HUES48 (cell line): ENCODE data around the gene SLC25A21.
"Not testable (repeated sequence)": the region's sequence is repeated elsewhere in the genome, so short reads cannot be mapped to it uniquely, and the experiment has no call there.

Source experiments
- H3K27ac ChIP-seq: one replicate; pipeline ENCODE4 v1.7.0; 2013; ENCODE audit warnings: low read depth, low read length, inconsistent platforms
- H3K27me3 ChIP-seq: 2 replicates; pipeline ENCODE4 v1.6.1; 2013; ENCODE audit warnings: mild to moderate bottlenecking, low read length; ENCODE audit not compliant: control insufficient read depth, insufficient read depth
- H3K36me3 ChIP-seq: 2 replicates; pipeline ENCODE4 v1.6.1; 2013; ENCODE audit warnings: low read length; ENCODE audit not compliant: control insufficient read depth, insufficient read depth
- H3K4me1 ChIP-seq: 2 replicates; pipeline ENCODE4 v1.6.1; 2013; ENCODE audit warnings: mild to moderate bottlenecking, low read length; ENCODE audit not compliant: control insufficient read depth, insufficient read depth
- H3K4me3 ChIP-seq: 2 replicates; pipeline ENCODE4 v1.5.1; 2013; ENCODE audit warnings: mild to moderate bottlenecking, low read depth, low read length
- H3K9ac ChIP-seq: 2 replicates; pipeline ENCODE4 v1.6.1; 2013; ENCODE audit warnings: mild to moderate bottlenecking, low read depth, low read length, moderate library complexity
- H3K9me3 ChIP-seq: 2 replicates; pipeline ENCODE4 v1.6.1; 2013; ENCODE audit warnings: low read length; ENCODE audit not compliant: control insufficient read depth, insufficient read depth

SLC25A21 gene

GRCh38 chr14:37201724-37202123 lies 29.3 kb upstream of the SLC25A21 start:
- Histone ChIP-seq H3K27me3 (no peaks in the 10 kb centered on the region), H3K27ac (no peak overlapping the region), H3K4me1 (peaks cover 14% of the 10 kb centered on the region; the same call in 1 of the 2 replicates), H3K4me3 (no peak overlapping the region), H3K9ac (no peak overlapping the region), H3K36me3 (no peaks in the 10 kb centered on the region), H3K9me3 (peaks cover 12% of the 10 kb centered on the region)

GRCh38 chr14:37198907-37199306 lies 26.5 kb upstream of the SLC25A21 start:
- peak overlapping the region; percentile 85 for H3K4me3 ChIP-seq
- no peak overlapping the region for H3K9ac ChIP-seq

GRCh38 chr14:37198273-37198598 lies 25.8 kb upstream of the SLC25A21 start:
- H3K27ac ChIP-seq = peak overlapping the region; percentile 70
- H3K9ac ChIP-seq = peak overlapping the region; percentile 80
- peak overlapping the region; percentile 85 for H3K4me3 ChIP-seq
- H3K36me3 ChIP-seq = no peaks in the 10 kb centered on the region
- H3K4me1 ChIP-seq = peaks cover 14% of the 10 kb centered on the region; the same call in 1 of the 2 replicates
- H3K9me3 ChIP-seq = no peaks in the 10 kb centered on the region
- no peaks in the 10 kb centered on the region for H3K27me3 ChIP-seq

More at GRCh38 chr14:37198907-37199306, 26.5 kb upstream of the SLC25A21 start:
- no peak overlapping the region for H3K27ac ChIP-seq
- H3K27me3 ChIP-seq = no peaks in the 10 kb centered on the region
- no peaks in the 10 kb centered on the region for H3K36me3 ChIP-seq
- peaks cover 14% of the 10 kb centered on the region; the same call in 1 of the 2 replicates for H3K4me1 ChIP-seq
- no peaks in the 10 kb centered on the region for H3K9me3 ChIP-seq

GRCh38 chr14:37197421-37198272 lies 25.2 kb upstream of the SLC25A21 start, which contains the start of gene MIPOL1:
Gene MIPOL1, plus strand, starts transcription at chr14:37197937. Its CDS starts 49,952 bp downstream, at chr14:37247889.
- Histone ChIP-seq H3K4me1 (peaks cover 14% of the 10 kb centered on the region; the same call in 1 of the 2 replicates), H3K27ac (peak within 1 kb of the TSS; percentile 70), H3K9ac (peak within 1 kb of the TSS; percentile 80), H3K36me3 (no peaks in the 10 kb centered on the region), H3K4me3 (peak within 1 kb of the TSS; percentile 85), H3K9me3 (no peaks in the 10 kb centered on the region), H3K27me3 (no peaks in the 10 kb centered on the region)

- Histone ChIP-seq H3K9ac (peak overlapping the region; percentile 80), H3K27ac (no peak overlapping the region)
Observed at GRCh38 chr14:37196604-37197420, 24.4 kb upstream of the SLC25A21 start.

GRCh38 chr14:37195327-37195726 lies 22.9 kb upstream of the SLC25A21 start:
- Histone ChIP-seq H3K9me3 (no peaks in the 10 kb centered on the region), H3K27me3 (no peaks in the 10 kb centered on the region), H3K9ac (no peak overlapping the region), H3K4me1 (peaks cover 6% of the 10 kb centered on the region; the same call in 1 of the 2 replicates), H3K36me3 (no peaks in the 10 kb centered on the region), H3K27ac (no peak overlapping the region), H3K4me3 (no peak overlapping the region)

More at GRCh38 chr14:37196604-37197420, 24.4 kb upstream of the SLC25A21 start:
- H3K27me3 ChIP-seq = no peaks in the 10 kb centered on the region
- no peaks in the 10 kb centered on the region for H3K36me3 ChIP-seq
- peak overlapping the region; percentile 85 for H3K4me3 ChIP-seq
- no peaks in the 10 kb centered on the region for H3K9me3 ChIP-seq
- peaks cover 8% of the 10 kb centered on the region; the same call in 1 of the 2 replicates for H3K4me1 ChIP-seq

GRCh38 chr14:37194698-37195097 lies 22.3 kb upstream of the SLC25A21 start:
- no peaks in the 10 kb centered on the region for H3K9me3 ChIP-seq
- H3K27me3 ChIP-seq = no peaks in the 10 kb centered on the region
- no peak overlapping the region for H3K9ac ChIP-seq
- no peaks in the 10 kb centered on the region for H3K36me3 ChIP-seq
- no peak overlapping the region for H3K27ac ChIP-seq
- H3K4me3 ChIP-seq = no peak overlapping the region
- peaks cover 6% of the 10 kb centered on the region; the same call in 1 of the 2 replicates for H3K4me1 ChIP-seq

- H3K9me3 ChIP-seq, H3K4me3 ChIP-seq, H3K27me3 ChIP-seq, H3K4me1 ChIP-seq, H3K9ac ChIP-seq, H3K36me3 ChIP-seq, H3K27ac ChIP-seq: not testable (repeated sequence)
Observed at GRCh38 chr14:37189733-37190132, 17.3 kb upstream of the SLC25A21 start.

GRCh38 chr14:37187840-37188577 lies 15.6 kb upstream of the SLC25A21 start:
- H3K27me3 ChIP-seq, H3K36me3 ChIP-seq, H3K4me3 ChIP-seq, H3K9me3 ChIP-seq, H3K4me1 ChIP-seq, H3K9ac ChIP-seq, H3K27ac ChIP-seq: not testable (repeated sequence)

- no peak overlapping the region for H3K9ac ChIP-seq
- no peak overlapping the region for H3K27ac ChIP-seq
- no peak overlapping the region for H3K4me3 ChIP-seq
- H3K36me3 ChIP-seq = no peaks in the 10 kb centered on the region
- H3K27me3 ChIP-seq = no peaks in the 10 kb centered on the region
- H3K4me1 ChIP-seq = no peaks in the 10 kb centered on the region
- H3K9me3 ChIP-seq = no peaks in the 10 kb centered on the region
Observed at GRCh38 chr14:37187294-37187693, 14.9 kb upstream of the SLC25A21 start.
